ENCODE measurements around the gene RPS15. TPM values are rescaled to one million over a fixed set of nuclear protein-coding genes. Genes with fewer than 3 reads are reported as not detected.
A peak's percentile ranks its signal among the peaks of the same experiment; 100 is the strongest.

Gene RPS15
- total RNA-seq, 2 donors from 2014 or later = 757 to 1,081 TPM

GRCh38 chr19:1453525-1454364, 15.5 kb downstream of the RPS15 start:
- ATAC-seq (no peak), DNase-seq (ENCODE audit: low spot score) (no peak)
- no peak overlapping the region for H3K4me3 Mint-ChIP-seq
- no peaks in the 10 kb centered on the region for H3K36me3 Mint-ChIP-seq
- H3K27me3 Mint-ChIP-seq = peaks cover 25 to 29% of the 10 kb centered on the region in 2 donors
- peaks cover 0 to 18% of the 10 kb centered on the region in 2 donors for H3K4me1 Mint-ChIP-seq (ENCODE audit: low read depth in 2 of 2)
- H3K9me3 Mint-ChIP-seq = no peaks in the 10 kb centered on the region
- H3K27ac Mint-ChIP-seq = no peak overlapping the region

GRCh38 chr19:1455002-1455335, 16.8 kb downstream of the RPS15 start:
- H3K27me3 Mint-ChIP-seq = peaks cover 17 to 24% of the 10 kb centered on the region in 2 donors
- H3K27ac Mint-ChIP-seq = no peak overlapping the region
- H3K36me3 Mint-ChIP-seq = no peaks in the 10 kb centered on the region
- ATAC-seq (no peak), DNase-seq (ENCODE audit: low spot score) (no peak)
- no peak overlapping the region for H3K4me3 Mint-ChIP-seq
- H3K4me1 Mint-ChIP-seq (ENCODE audit: low read depth in 2 of 2) = peaks cover 0 to 14% of the 10 kb centered on the region in 2 donors
- no peaks in the 10 kb centered on the region for H3K9me3 Mint-ChIP-seq

GRCh38 chr19:1455336-1456120, 17.3 kb downstream of the RPS15 start:
- Mint-ChIP-seq H3K27ac (no peak overlapping the region), H3K4me3 (no peak overlapping the region), H3K36me3 (no peaks in the 10 kb centered on the region), H3K4me1 (ENCODE audit: low read depth in 2 of 2) (peaks cover 0 to 14% of the 10 kb centered on the region in 2 donors), H3K27me3 (peaks cover 15 to 24% of the 10 kb centered on the region in 2 donors), H3K9me3 (no peaks in the 10 kb centered on the region)
- DNase-seq (ENCODE audit: low spot score) (no peak), ATAC-seq (peak; percentile 60 to 81)

GRCh38 chr19:1456121-1456900, 18.1 kb downstream of the RPS15 start:
- Mint-ChIP-seq H3K27ac (no peak overlapping the region), H3K4me3 (no peak overlapping the region), H3K4me1 (ENCODE audit: low read depth in 2 of 2) (peaks cover 0 to 9% of the 10 kb centered on the region in 2 donors), H3K27me3 (peaks cover 7 to 18% of the 10 kb centered on the region in 2 donors), H3K36me3 (no peaks in the 10 kb centered on the region), H3K9me3 (no peaks in the 10 kb centered on the region)
- DNase-seq (ENCODE audit: low spot score) (no peak), ATAC-seq (no peak)

GRCh38 chr19:1457031-1457739, 19.0 kb downstream of the RPS15 start:
- H3K36me3 Mint-ChIP-seq = no peaks in the 10 kb centered on the region
- H3K4me3 Mint-ChIP-seq = no peak overlapping the region
- H3K27me3 Mint-ChIP-seq = peaks cover 7 to 16% of the 10 kb centered on the region in 2 donors
- H3K27ac Mint-ChIP-seq = no peak overlapping the region
- ATAC-seq (no peak), DNase-seq (ENCODE audit: low spot score) (no peak)
- H3K4me1 Mint-ChIP-seq (ENCODE audit: low read depth in 2 of 2) = peaks cover 0 to 9% of the 10 kb centered on the region in 2 donors
- no peaks in the 10 kb centered on the region for H3K9me3 Mint-ChIP-seq

GRCh38 chr19:1457892-1458291, 19.7 kb downstream of the RPS15 start:
- Mint-ChIP-seq H3K4me1 (ENCODE audit: low read depth in 2 of 2) (peaks cover 0 to 9% of the 10 kb centered on the region in 2 donors), H3K4me3 (no peak overlapping the region), H3K9me3 (no peaks in the 10 kb centered on the region), H3K27me3 (peaks cover 7 to 16% of the 10 kb centered on the region in 2 donors), H3K36me3 (no peaks in the 10 kb centered on the region), H3K27ac (no peak overlapping the region)
- ATAC-seq = no peak
- no peak for DNase-seq (ENCODE audit: low spot score)

GRCh38 chr19:1459479-1459878, 21.3 kb downstream of the RPS15 start:
- H3K4me1 Mint-ChIP-seq (ENCODE audit: low read depth in 2 of 2) = peaks cover 0 to 5% of the 10 kb centered on the region in 2 donors
- H3K27ac Mint-ChIP-seq = no peak overlapping the region
- DNase-seq (ENCODE audit: low spot score) = no peak
- H3K4me3 Mint-ChIP-seq = no peak overlapping the region
- H3K9me3 Mint-ChIP-seq = no peaks in the 10 kb centered on the region
- no peaks in the 10 kb centered on the region for H3K36me3 Mint-ChIP-seq
- no peak for ATAC-seq
- peaks cover 0 to 11% of the 10 kb centered on the region in 2 donors for H3K27me3 Mint-ChIP-seq

GRCh38 chr19:1460033-1460995, 22.1 kb downstream of the RPS15 start:
- Mint-ChIP-seq H3K9me3 (no peaks in the 10 kb centered on the region), H3K27me3 (peaks cover 0 to 9% of the 10 kb centered on the region in 2 donors), H3K4me1 (ENCODE audit: low read depth in 2 of 2) (peaks cover 0 to 5% of the 10 kb centered on the region in 2 donors), H3K4me3 (no peak overlapping the region), H3K36me3 (no peaks in the 10 kb centered on the region), H3K27ac (no peak overlapping the region)
- DNase-seq (ENCODE audit: low spot score) (no peak), ATAC-seq (no peak)

GRCh38 chr19:1461862-1462261, 23.7 kb downstream of the RPS15 start:
- H3K36me3 Mint-ChIP-seq = no peaks in the 10 kb centered on the region
- no peak overlapping the region for H3K4me3 Mint-ChIP-seq
- no peak for ATAC-seq
- peaks cover 0 to 4% of the 10 kb centered on the region in 2 donors for H3K27me3 Mint-ChIP-seq
- no peak overlapping the region for H3K27ac Mint-ChIP-seq
- H3K9me3 Mint-ChIP-seq = no peaks in the 10 kb centered on the region
- H3K4me1 Mint-ChIP-seq (ENCODE audit: low read depth in 2 of 2) = no peaks in the 10 kb centered on the region
- no peak for DNase-seq (ENCODE audit: low spot score)

- Mint-ChIP-seq H3K4me3 (no peak overlapping the region), H3K4me1 (ENCODE audit: low read depth in 2 of 2) (peaks cover 0 to 3% of the 10 kb centered on the region in 2 donors), H3K9me3 (no peaks in the 10 kb centered on the region), H3K27ac (no peak overlapping the region), H3K36me3 (no peaks in the 10 kb centered on the region), H3K27me3 (no peaks in the 10 kb centered on the region)
- DNase-seq (ENCODE audit: low spot score) = no peak
- peak; percentile 50 to 68 for ATAC-seq
Measured at GRCh38 chr19:1465191-1466016, 27.2 kb downstream of the RPS15 start.

- peaks cover 0 to 3% of the 10 kb centered on the region in 2 donors for H3K4me1 Mint-ChIP-seq (ENCODE audit: low read depth in 2 of 2)
- no peaks in the 10 kb centered on the region for H3K36me3 Mint-ChIP-seq
- no peaks in the 10 kb centered on the region for H3K27me3 Mint-ChIP-seq
- H3K4me3 Mint-ChIP-seq = no peak overlapping the region
- DNase-seq (ENCODE audit: low spot score) (no peak), ATAC-seq (no peak)
- no peak overlapping the region for H3K27ac Mint-ChIP-seq
- H3K9me3 Mint-ChIP-seq = no peaks in the 10 kb centered on the region
Measured at GRCh38 chr19:1466018-1466460, 27.8 kb downstream of the RPS15 start.

All from natural killer cell treated with Interleukin-12 subunit alpha and Interleukin-12 subunit beta and Interleukin-15 and Interleukin-18, amount 100 ng/mL, for 72 hours (primary cell).